Stomach (tissue), 9 donors: Measurements from ENCODE around the gene ATG7. TPM values are rescaled to one million over a fixed set of nuclear protein-coding genes. Genes with fewer than 3 reads are reported as not detected.

Experiments
- DNase-seq, 2 donors: peaks; one replicate each; pipeline versions ENCODE4 v3.0.0 to v3.0.0-alpha.2; 2013 to 2019
- H3K27ac ChIP-seq, 5 donors: fragments of 200-600 bp in 4 of 5; sonication (generic) in 4 of 5; one replicate each; pipeline ENCODE4 v1.5.1; 2013 to 2019; ENCODE audit warnings: mild to moderate bottlenecking in 1 of 5, moderate library complexity in 1 of 5
- H3K27me3 ChIP-seq, 3 donors: fragments of 200-600 bp; sonication (generic); one replicate each; pipeline ENCODE4 v1.5.1; 2017 to 2019; ENCODE audit warnings: mixed run types in 1 of 3
- H3K36me3 ChIP-seq, 4 donors: fragments of 200-600 bp; sonication (generic); 1 replicate in 3 of 4; 2 replicates in 1 of 4; pipeline ENCODE4 v1.5.1; 2016 to 2019
- H3K4me1 ChIP-seq, 4 donors: fragments of 200-600 bp; sonication (generic); one replicate each; pipeline ENCODE4 v1.5.1; 2016 to 2019
- H3K4me3 ChIP-seq, 4 donors: fragments of 200-600 bp; sonication (generic) in 3 of 4; one replicate each; pipeline ENCODE4 v1.5.1; 2016 to 2019; ENCODE audit warnings: mild to moderate bottlenecking in 1 of 4
- H3K9me3 ChIP-seq, 4 donors: fragments of 200-600 bp; sonication (generic); one replicate each; pipeline ENCODE4 v1.5.1; 2016 to 2019
- EP300 ChIP-seq: sonication (generic); formaldehyde crosslinking; IDR thresholded peaks from one replicate; pipeline ENCODE4 v1.6.1; 2017; ENCODE audit warnings: antibody characterized with exemption
- POLR2A ChIP-seq, 4 donors: fragments of 450-650 bp; IDR thresholded peaks; one replicate each; pipeline ENCODE4 v1.6.1; 2016; ENCODE audit warnings: antibody characterized with exemption in 4 of 4, control low read depth in 2 of 4, mild to moderate bottlenecking in 1 of 4, moderate library complexity in 1 of 4
- POLR2AphosphoS5 ChIP-seq, 3 donors: sonication (generic); formaldehyde crosslinking; IDR thresholded peaks; one replicate each; pipeline ENCODE4 v1.6.1; 2016; ENCODE audit warnings: antibody characterized with exemption in 3 of 3
- whole genome bisulfite sequencing, 5 donors: extraction: QIAGEN DNeasy Blood & Tissue Kit in 3 of 5; methylation state at CpG; one replicate each; pipeline versions ENCODE4 v1.1.5 to v1.1.7; 2013 to 2018; 5-methylcytosine and 5-hydroxymethylcytosine counted together
- intact Hi-C: fragments of 100-400 bp; cut with DNase I; formaldehyde crosslinking; loops from one replicate; pipeline ENCODE4 v1.15.1; 2023; ENCODE audit warnings: low total_unique reads
- polyA plus RNA-seq, 3 donors: library from polyadenylated mRNA; stranded (reverse); fragments of 200-250 nt; gene quantifications; one replicate each; pipeline ENCODE4 v1.2.3, GENCODE V29; 2013
- total RNA-seq, 5 donors: library from RNA; depleted of rRNA; stranded (reverse); fragments of >200 nt; gene quantifications; one replicate each; pipeline versions ENCODE4 v1.1.0 to v1.2.3, GENCODE V29; 2014 to 2016
- TF ChIP-seq, protein P1 (sequence below), 7 experiments: fragments of 450-650 bp in 4 of 7; fragments of 200-600 bp in 3 of 7; sonication (generic) in 3 of 7; IDR thresholded peaks; one replicate each; pipeline ENCODE4 v1.5.1; 2016 to 2019; ENCODE audit warnings: antibody characterized with exemption in 7 of 7, control low read depth in 2 of 7, mild to moderate bottlenecking in 1 of 7
- donor health status: healthy with polysubstance abuse.
- donor health status: Bipolar disorder and iron deficiency.
- donor health status: healthy.

The ATG7 gene
- total and polyA plus RNA-seq, 8 donors: 6.8 to 167 (median 15.1) TPM

DNA sequence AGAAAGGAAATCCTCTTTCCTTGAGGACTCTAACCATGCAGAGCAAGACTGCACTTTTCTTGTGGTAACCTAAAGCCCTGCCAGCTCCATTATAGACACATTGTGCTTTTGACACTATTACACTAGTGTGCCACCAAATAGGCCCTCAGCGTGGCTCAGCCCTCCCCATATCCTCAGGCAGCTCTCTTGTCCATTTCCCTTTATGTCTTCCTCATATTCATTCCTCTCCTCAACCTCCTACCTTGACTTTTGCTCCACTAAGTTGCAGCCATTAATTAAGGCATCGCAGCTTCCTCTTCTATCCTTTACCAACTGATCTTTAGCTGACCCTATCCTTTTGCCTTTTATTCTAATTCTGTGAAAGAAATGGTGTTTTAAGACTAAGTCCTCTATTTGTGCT lies 3.7 kb downstream of the ATG7 start:
- TF ChIP-seq POLR2AphosphoS5 (IDR thresholded peaks at IDR 0.05) (no peak), EP300 (no peak), POLR2A (IDR thresholded peaks at IDR 0.05) (no peak)
- TF ChIP-seq, protein P1, sequence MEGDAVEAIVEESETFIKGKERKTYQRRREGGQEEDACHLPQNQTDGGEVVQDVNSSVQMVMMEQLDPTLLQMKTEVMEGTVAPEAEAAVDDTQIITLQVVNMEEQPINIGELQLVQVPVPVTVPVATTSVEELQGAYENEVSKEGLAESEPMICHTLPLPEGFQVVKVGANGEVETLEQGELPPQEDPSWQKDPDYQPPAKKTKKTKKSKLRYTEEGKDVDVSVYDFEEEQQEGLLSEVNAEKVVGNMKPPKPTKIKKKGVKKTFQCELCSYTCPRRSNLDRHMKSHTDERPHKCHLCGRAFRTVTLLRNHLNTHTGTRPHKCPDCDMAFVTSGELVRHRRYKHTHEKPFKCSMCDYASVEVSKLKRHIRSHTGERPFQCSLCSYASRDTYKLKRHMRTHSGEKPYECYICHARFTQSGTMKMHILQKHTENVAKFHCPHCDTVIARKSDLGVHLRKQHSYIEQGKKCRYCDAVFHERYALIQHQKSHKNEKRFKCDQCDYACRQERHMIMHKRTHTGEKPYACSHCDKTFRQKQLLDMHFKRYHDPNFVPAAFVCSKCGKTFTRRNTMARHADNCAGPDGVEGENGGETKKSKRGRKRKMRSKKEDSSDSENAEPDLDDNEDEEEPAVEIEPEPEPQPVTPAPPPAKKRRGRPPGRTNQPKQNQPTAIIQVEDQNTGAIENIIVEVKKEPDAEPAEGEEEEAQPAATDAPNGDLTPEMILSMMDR (IDR thresholded peaks at IDR 0.05): no peak
- Histone ChIP-seq H3K4me1 (peaks cover 18 to 45% (median 27%) of the 10 kb centered on the region in 4 donors), H3K36me3 (peaks cover 2 to 44% (median 23%) of the 10 kb centered on the region in 4 donors), H3K27ac (no peak overlapping the region), H3K4me3 (no peak overlapping the region), H3K27me3 (no peaks in the 10 kb centered on the region), H3K9me3 (peaks cover 0 to 7% (median 0%) of the 10 kb centered on the region in 4 donors)
- WGBS, 5 donors: 38 to 91% (median 75%) methylated on average over 1 to 2 of the region's 2 CpGs
- intact Hi-C loops: no loop called here
- DNase-seq: no peak

GRCh38 chr3:11276901-11277300 lies 4.7 kb downstream of the ATG7 start:
- Histone ChIP-seq H3K27ac (no peak overlapping the region), H3K4me1 (peaks cover 15 to 48% (median 24%) of the 10 kb centered on the region in 4 donors), H3K36me3 (peaks cover 2 to 52% (median 28%) of the 10 kb centered on the region in 4 donors), H3K9me3 (peaks cover 0 to 7% (median 0%) of the 10 kb centered on the region in 4 donors), H3K4me3 (no peak overlapping the region), H3K27me3 (no peaks in the 10 kb centered on the region)
- intact Hi-C loops: no loop called here
- TF ChIP-seq POLR2A (IDR thresholded peaks at IDR 0.05) (no peak), EP300 (no peak), POLR2AphosphoS5 (IDR thresholded peaks at IDR 0.05) (no peak)
- TF ChIP-seq, protein P1 (IDR thresholded peaks at IDR 0.05): no peak
- no peak for DNase-seq
- WGBS, 5 donors: 79 to 94% (median 92%) methylated on average over 2 of the region's 2 CpGs

DNA sequence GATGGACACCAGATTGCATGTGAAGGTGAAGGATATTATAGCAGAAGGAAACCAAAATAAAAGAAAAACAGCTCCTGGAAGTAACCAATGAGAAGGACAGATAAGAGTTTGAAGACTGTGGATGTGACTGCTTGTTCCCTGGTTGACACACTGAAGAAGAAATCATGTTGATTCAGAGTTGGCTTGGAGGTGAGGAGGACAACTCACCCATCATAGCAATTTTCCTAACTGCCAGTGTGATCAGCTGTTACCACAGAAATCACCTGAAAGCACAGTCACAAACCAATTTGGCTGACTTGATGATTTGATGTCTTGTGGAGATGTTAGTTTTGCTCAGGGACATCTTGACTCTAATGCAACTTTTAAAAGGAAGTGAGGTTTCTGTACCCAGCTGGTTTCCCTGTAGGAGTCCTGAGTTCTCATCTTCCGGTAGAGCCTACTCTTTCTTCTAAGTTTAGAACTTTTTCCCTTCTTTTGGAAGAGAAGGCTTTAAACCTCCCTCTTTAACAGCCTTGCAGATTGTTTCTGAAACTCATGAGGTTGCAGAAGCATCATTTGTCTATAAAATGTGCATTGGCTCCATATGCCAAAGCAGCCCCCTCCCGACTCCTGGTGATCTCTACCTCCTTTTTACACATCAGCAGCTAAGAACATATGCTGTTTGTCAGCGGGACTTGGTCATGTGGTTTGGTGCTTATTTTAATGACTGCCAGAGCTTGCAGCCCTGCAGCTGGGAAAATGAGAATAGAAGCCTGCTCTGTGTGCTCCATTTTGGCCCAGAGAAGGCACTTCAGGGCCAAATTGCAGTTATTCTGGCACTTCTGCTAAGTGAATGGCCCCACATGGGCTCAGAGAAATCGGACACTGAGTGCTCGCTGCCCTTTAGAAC lies 10.3 kb downstream of the ATG7 start:
- Histone ChIP-seq H3K27me3 (no peaks in the 10 kb centered on the region), H3K4me1 (peaks cover 10 to 52% (median 24%) of the 10 kb centered on the region in 4 donors), H3K36me3 (peaks cover 4 to 54% (median 39%) of the 10 kb centered on the region in 4 donors), H3K4me3 (no peak overlapping the region), H3K9me3 (peaks cover 0 to 4% (median 0%) of the 10 kb centered on the region in 4 donors), H3K27ac (peak overlapping the region in 4 of 5 donors; percentile 17 to 63 (median 54))
- intact Hi-C loops: no loop called here
- TF ChIP-seq, protein P1 (IDR thresholded peaks at IDR 0.05): no peak
- peak in 1 of 2 donors; percentile 86 for DNase-seq
- WGBS, 5 donors: 56 to 76% (median 68%) methylated on average over 5 of the region's 5 CpGs

DNA sequence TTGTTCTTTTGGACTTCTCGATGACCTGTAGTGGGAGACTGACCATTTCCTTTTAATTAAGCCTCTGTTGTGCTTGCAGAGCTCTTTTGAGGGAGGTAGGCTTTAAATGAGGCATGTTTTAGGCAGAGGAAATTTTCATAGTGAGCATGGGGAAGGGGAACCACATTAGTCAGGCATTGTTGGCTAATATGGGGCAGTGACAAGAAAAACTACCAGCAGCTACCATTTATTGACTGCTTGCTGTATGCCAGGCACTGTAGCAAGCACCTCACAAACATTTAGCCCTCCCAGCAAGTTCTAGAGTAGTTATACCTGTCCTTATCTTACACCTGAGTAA lies 10.9 kb downstream of the ATG7 start:
- Histone ChIP-seq H3K27ac (peak overlapping the region in 4 of 5 donors; percentile 17 to 63 (median 54)), H3K36me3 (peaks cover 4 to 52% (median 35%) of the 10 kb centered on the region in 4 donors), H3K4me1 (peaks cover 14 to 58% (median 30%) of the 10 kb centered on the region in 4 donors), H3K9me3 (no peaks in the 10 kb centered on the region), H3K27me3 (no peaks in the 10 kb centered on the region), H3K4me3 (no peak overlapping the region)
- intact Hi-C loops: no loop called here
- WGBS, 5 donors: 70 to 79% (median 76%) methylated on average over 1 of the region's 1 CpG
- TF ChIP-seq EP300 (no peak), POLR2AphosphoS5 (IDR thresholded peaks at IDR 0.05) (no peak), POLR2A (IDR thresholded peaks at IDR 0.05) (no peak)
- TF ChIP-seq, protein P1 (IDR thresholded peaks at IDR 0.05): no peak
- no peak for DNase-seq
